Stimulated activated naive CD8-positive, alpha-beta T cell treated with anti-CD3 and anti-CD28 coated beads, Interleukin-15, Interleukin-2, amounts not matched to agents 100 ng/mL and 50 ng/mL, for 24 hours (primary cell): Measurements from ENCODE around the gene OLFM1.
"Not testable (repeated sequence)": the region's sequence is repeated elsewhere in the genome, so short reads cannot be mapped to it uniquely, and the experiment has no call there.

Source experiments
- H3K27ac Mint-ChIP-seq: one replicate; pipeline ENCODE4 v1.8.0; 2021; ENCODE audit warnings: mild to moderate bottlenecking, mixed read lengths
- H3K27me3 Mint-ChIP-seq: one replicate; pipeline ENCODE4 v1.8.0; 2021; ENCODE audit warnings: mixed read lengths
- H3K36me3 Mint-ChIP-seq: one replicate; pipeline ENCODE4 v1.8.0; 2021; ENCODE audit warnings: low read depth, mixed read lengths
- H3K4me1 Mint-ChIP-seq: one replicate; pipeline ENCODE4 v1.8.0; 2021; ENCODE audit warnings: low read depth, mixed read lengths
- H3K4me3 Mint-ChIP-seq: one replicate; pipeline ENCODE4 v1.8.0; 2021; ENCODE audit warnings: mild to moderate bottlenecking, mixed read lengths
- H3K9me3 Mint-ChIP-seq: one replicate; pipeline ENCODE4 v1.8.0; 2021; ENCODE audit warnings: mixed read lengths

Gene OLFM1

DNA sequence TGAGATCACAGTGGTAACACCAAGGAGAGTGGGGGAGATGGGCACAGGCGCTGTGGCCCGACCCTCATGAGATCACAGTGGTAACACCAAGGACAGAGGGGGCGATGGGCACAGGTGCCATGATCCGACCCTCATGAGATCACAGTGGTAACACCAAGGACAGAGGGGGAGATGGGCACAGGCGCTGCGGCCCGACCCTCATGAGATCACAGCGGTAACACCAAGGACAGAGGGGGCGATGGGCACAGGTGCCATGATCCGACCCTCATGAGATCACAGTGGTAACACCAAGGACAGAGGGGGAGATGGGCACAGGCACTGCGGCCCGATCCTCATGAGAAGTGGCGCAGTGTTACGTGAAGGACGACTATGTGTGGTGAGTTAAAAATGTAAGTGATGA, 75.1 kb downstream of the OLFM1 start:
- not testable (repeated sequence) for H3K4me1 Mint-ChIP-seq, H3K9me3 Mint-ChIP-seq, H3K36me3 Mint-ChIP-seq, H3K4me3 Mint-ChIP-seq, H3K27me3 Mint-ChIP-seq, H3K27ac Mint-ChIP-seq

DNA sequence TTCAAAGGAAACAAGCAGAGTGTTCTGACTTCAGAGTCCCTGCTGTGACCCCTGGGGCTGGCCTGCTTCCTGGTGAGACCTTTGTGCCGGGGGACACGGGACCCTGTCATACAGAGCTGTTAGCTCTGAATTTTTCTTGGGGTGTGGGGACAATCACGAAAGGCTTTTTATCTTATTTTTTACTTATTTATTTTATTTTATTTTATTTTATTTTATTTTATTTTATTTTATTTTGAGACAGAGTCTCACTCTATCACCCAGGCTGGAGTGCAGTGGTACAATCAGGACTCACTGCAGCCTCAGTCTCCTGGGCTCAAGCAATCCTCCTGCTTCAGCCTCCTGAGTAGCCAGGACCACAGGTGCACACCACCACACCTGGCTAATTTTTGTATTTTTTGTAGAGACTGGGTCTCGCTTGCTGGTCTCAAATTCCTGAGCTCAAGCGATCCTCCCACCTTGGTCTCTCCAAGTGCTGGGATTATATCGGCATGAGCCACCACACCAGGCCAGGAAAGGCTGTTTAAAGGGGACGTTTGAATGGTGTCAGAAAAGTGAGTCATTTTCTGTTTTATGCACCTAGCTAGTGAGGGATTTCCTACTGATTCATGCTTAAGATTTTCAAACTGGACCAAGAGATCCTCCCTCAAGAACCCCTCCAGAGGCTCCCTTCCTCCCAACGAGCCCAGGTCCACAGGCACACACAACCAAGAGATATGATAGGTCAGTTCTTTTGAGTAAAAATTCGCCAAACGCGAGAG, 75.7 kb downstream of the OLFM1 start:
- H3K9me3 Mint-ChIP-seq: no peaks in the 10 kb centered on the region
- H3K4me3 Mint-ChIP-seq: no peak overlapping the region
- no peaks in the 10 kb centered on the region for H3K27me3 Mint-ChIP-seq
- H3K27ac Mint-ChIP-seq: no peak overlapping the region
- H3K4me1 Mint-ChIP-seq: no peaks in the 10 kb centered on the region
- H3K36me3 Mint-ChIP-seq: no peaks in the 10 kb centered on the region

DNA sequence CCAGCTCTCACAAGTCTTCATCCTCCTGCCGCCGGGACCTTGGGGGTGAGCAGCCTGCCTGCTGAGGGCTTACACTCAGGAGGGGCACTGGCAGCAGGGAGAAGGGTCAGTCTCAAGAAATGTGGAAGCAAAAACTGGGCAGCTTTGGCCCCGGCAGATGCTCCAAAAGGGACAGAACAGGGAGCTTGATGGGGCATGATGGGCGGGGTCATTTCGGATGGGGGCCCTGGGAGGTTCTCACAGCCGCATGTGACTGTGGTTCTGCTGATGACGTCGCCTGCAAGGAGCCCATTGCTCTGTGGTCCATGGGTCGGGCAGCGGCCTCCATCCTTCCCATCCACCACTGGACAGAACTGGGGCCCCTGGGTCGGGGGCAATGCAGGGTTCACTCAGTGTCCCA, 76.6 kb downstream of the OLFM1 start:
- H3K27ac Mint-ChIP-seq: no peak overlapping the region
- no peak overlapping the region for H3K4me3 Mint-ChIP-seq
- H3K27me3 Mint-ChIP-seq: no peaks in the 10 kb centered on the region
- no peaks in the 10 kb centered on the region for H3K9me3 Mint-ChIP-seq
- no peaks in the 10 kb centered on the region for H3K36me3 Mint-ChIP-seq
- H3K4me1 Mint-ChIP-seq: no peaks in the 10 kb centered on the region

DNA sequence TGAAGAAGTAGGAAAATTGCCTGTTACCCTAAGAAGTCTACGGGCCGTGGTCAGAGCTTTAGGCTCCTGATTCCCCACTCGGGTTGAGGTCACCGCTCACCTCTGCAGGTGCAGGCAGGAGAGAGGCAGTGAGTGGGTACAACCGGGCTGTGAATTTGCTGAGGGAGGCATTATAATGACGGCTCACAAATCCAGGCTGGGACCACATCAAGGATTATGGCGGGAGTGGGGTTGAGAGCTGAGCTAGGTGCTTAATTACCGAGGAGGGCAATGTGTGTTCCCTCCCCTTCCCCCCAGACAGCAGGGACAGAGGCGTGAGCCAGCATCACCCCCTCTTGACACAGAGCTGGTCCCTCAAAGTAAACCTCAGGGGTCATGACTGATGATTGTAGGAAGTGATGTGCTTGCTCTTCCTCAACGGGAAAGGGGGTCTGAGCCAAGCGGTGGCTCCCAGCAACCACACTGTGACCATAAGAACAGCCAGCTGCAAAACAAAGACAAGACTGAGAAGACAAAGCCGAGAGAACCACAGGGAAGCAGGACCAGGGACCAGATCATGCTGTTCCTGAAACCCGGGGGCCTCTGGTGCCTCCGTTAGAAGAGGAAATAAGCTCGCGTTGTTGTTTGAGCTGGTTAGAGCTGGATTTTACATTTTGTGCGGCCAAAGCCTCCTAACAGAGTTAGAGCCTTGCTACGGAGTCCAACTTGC, 77.7 kb downstream of the OLFM1 start:
- no peak overlapping the region for H3K27ac Mint-ChIP-seq
- H3K4me3 Mint-ChIP-seq: no peak overlapping the region
- H3K36me3 Mint-ChIP-seq: no peaks in the 10 kb centered on the region
- no peaks in the 10 kb centered on the region for H3K9me3 Mint-ChIP-seq
- no peaks in the 10 kb centered on the region for H3K27me3 Mint-ChIP-seq
- no peaks in the 10 kb centered on the region for H3K4me1 Mint-ChIP-seq

DNA sequence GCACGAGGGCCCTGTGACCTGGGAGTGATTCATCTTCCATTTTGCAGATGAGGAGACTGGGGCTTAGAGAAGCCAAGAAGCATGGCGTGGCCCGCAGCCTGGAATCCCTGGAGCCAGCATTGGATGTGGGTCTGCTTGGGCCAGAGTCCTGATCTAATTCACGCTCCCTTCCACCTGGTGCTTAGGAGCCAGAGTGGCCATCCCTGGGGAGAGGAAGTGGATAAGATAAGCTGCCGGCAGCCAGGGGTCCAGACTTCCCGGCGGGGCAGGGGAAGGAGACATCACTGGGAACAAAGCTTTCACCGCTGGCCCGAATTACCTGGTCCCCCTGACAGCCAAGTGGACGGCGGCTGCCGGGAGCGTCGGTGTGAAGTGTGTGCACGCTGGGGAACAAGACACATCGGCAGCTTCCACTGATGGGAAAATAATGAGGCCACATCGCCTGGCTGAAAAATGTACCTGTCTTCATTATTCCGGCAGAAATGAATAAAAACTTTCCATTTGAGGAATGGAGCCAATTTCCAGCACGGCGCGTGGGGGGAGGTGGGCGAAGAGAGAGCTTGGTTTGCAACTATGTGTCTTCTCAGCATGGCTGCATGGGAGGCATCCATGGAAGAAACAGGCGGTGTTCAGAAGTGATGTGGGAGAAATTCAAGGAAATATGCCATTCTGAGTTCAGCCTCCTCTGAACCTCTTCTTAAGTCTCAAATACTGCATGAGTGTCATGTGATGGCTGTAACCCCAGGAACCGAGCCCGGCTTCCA, 78.5 kb downstream of the OLFM1 start:
- H3K4me3 Mint-ChIP-seq: no peak overlapping the region
- no peak overlapping the region for H3K27ac Mint-ChIP-seq
- H3K4me1 Mint-ChIP-seq: no peaks in the 10 kb centered on the region
- no peaks in the 10 kb centered on the region for H3K36me3 Mint-ChIP-seq
- H3K27me3 Mint-ChIP-seq: no peaks in the 10 kb centered on the region
- H3K9me3 Mint-ChIP-seq: no peaks in the 10 kb centered on the region

DNA sequence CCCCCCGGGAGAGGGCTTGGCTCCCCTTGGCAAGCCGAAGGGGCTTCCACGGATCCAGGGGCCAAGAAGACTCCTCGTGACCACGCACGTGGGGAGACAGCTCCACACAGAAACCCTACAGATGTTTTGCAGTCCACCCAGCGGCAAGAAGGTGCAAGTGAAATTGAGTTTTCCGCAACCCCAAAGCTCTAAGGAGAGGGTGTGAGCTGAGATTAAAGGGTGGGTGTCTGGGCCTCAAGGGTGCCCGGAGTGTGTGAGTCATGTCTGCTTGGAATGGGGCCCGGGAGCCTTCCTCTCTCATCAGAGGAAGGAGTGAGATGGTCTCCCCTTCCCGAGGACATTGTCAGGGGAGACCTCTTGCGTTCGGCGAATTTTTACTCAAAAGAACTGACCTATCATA, 79.1 kb downstream of the OLFM1 start:
- no peaks in the 10 kb centered on the region for H3K9me3 Mint-ChIP-seq
- H3K4me1 Mint-ChIP-seq: no peaks in the 10 kb centered on the region
- H3K36me3 Mint-ChIP-seq: no peaks in the 10 kb centered on the region
- no peak overlapping the region for H3K4me3 Mint-ChIP-seq
- H3K27me3 Mint-ChIP-seq: no peaks in the 10 kb centered on the region
- H3K27ac Mint-ChIP-seq: no peak overlapping the region

DNA sequence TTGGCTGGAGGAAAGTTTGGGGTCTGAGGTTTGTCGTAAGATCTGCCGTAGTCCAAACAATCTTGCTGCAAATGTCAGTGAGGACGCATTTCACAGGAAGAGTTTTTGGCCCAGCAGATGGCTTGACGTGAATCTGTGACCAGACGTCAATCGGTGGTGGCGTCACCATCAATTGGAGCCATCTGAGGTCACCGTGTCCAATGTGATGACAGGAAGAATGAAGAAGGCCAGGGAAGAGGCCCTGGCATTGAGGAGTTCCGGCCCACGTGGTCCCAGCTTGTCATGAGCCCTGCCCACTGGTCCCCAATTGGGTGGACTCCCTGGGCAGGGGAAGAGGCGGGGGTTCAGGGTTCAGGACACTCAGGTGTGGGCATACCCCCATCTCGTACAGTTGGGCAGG, 79.9 kb downstream of the OLFM1 start:
- H3K9me3 Mint-ChIP-seq: no peaks in the 10 kb centered on the region
- H3K27ac Mint-ChIP-seq: no peak overlapping the region
- H3K4me3 Mint-ChIP-seq: no peak overlapping the region
- H3K27me3 Mint-ChIP-seq: no peaks in the 10 kb centered on the region
- no peaks in the 10 kb centered on the region for H3K36me3 Mint-ChIP-seq
- H3K4me1 Mint-ChIP-seq: no peaks in the 10 kb centered on the region

DNA sequence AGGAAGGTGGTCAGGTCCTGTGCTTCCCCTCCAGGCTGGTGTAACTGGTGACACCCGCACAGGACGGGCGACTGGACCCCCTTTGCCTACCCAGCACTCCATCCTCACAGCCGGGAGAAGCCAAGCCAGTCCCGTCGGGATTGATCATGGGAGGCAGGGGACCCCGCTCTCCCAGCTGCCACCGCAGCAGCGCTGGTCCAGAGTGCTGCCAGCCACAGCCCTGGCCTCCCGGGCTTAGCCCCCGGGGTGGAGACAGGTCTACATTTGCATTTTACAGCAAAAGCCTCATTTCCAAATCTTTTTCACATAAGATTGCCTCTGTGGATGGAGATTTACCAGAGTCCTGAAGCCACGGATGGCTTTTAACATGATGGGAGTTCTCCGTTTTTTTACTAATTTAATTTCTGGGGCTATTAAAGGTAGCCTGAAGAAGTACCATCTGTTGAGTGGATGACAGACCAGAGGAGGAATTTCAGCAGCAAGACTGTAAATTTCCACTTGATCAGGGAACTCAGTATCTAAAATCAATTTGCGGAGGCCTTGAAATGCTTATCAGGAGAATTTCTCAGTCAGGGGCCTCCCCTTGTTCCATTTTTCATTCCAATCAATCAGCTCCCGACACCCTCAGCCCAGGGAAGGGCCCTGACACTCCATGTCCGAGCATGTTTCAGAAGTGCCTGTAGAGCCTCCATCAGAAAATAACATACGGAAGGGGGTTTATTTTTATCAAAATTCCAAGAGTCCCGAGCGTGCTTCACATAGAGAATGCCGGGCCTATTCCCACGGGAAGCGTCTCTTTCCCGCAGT, 80.6 kb downstream of the OLFM1 start:
- H3K27me3 Mint-ChIP-seq: no peaks in the 10 kb centered on the region
- no peaks in the 10 kb centered on the region for H3K9me3 Mint-ChIP-seq
- H3K4me3 Mint-ChIP-seq: no peak overlapping the region

DNA sequence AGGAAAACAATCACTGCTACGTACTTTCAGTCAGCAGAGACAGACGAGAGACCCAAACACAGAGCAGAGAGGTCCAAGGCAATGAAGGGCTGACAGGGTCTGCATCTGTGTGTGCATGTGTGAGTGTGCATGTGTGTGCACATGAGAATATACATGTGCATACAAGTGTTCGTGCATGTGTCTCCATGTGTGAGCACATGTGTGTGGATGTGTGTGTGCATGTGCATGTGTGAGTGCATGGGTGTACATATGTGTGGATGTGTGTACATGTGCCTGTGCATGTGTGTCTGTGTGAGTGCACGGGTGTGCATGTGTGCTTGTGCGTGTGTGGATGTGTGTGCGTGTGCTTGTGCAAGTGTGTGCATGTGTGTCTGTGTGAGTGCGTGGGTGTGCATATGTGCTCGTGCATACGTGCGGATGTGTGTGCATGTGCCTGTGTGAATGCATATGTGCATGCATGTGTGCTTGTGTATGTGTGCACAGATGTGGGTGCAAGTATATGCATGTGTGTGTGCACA, 82.3 kb downstream of the OLFM1 start:
- H3K27ac Mint-ChIP-seq: no peak overlapping the region

More for the DNA sequence above, 80.6 kb downstream of the OLFM1 start:
- Mint-ChIP-seq H3K27ac (no peak overlapping the region), H3K36me3 (no peaks in the 10 kb centered on the region), H3K4me1 (no peaks in the 10 kb centered on the region)

DNA sequence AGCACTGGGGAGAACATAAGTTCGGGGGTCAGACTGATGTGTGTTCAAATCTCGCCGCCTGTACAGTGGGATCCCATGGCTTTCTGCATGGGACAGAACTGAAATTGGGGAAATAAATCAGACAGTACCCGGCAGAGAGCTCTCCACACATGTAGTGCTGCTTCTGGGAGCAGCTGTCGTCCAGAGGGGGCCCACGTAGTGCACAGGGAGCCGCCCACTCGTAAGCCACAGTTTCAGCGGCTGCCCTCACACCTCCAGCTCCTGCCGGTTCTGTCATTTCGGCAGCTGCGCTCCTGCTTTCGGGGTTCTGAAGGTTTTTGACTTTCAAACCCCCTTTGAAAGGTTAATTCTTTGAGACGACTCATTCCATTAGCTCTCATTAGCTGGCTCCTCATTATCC, 83.1 kb downstream of the OLFM1 start:
- no peak overlapping the region for H3K27ac Mint-ChIP-seq

More for the DNA sequence above, 82.3 kb downstream of the OLFM1 start:
- H3K9me3 Mint-ChIP-seq: no peaks in the 10 kb centered on the region
- no peaks in the 10 kb centered on the region for H3K4me1 Mint-ChIP-seq
- no peaks in the 10 kb centered on the region for H3K36me3 Mint-ChIP-seq
- no peak overlapping the region for H3K4me3 Mint-ChIP-seq
- H3K27me3 Mint-ChIP-seq: peaks cover 3% of the 10 kb centered on the region

More for the DNA sequence above, 83.1 kb downstream of the OLFM1 start:
- H3K4me3 Mint-ChIP-seq: no peak overlapping the region
- H3K36me3 Mint-ChIP-seq: no peaks in the 10 kb centered on the region
- H3K9me3 Mint-ChIP-seq: no peaks in the 10 kb centered on the region
- no peaks in the 10 kb centered on the region for H3K4me1 Mint-ChIP-seq
- peaks cover 3% of the 10 kb centered on the region for H3K27me3 Mint-ChIP-seq
